HEK293 (cell line): ENCODE measurements around the gene CELSR3.

Experiments used
- CTCF ChIA-PET: fragments of 350-600 bp; formaldehyde crosslinking; extraction: SDS; loops from one replicate; lab custom pipeline; 2021; ENCODE audit warnings: antibody characterized with exemption; lab: Yijun Ruan, JAX
- POLR2A ChIA-PET: fragments of 300-600 bp; formaldehyde crosslinking; extraction: SDS; loops from one replicate; lab custom pipeline; 2020; ENCODE audit warnings: antibody characterized with exemption, inconsistent platforms; lab: Yijun Ruan, JAX
- H3K27ac ChIP-seq: fragments of 200-500 bp; sonication (Bioruptor generic); 2 replicates; pipeline ENCODE4 v1.5.1; 2014; ENCODE audit warnings: low read depth, low read length, control low read depth, inconsistent platforms; ENCODE audit errors: extremely low read depth
- H3K36me3 ChIP-seq, 2 experiments: fragments of 200-500 bp in 1 of 2; sonication (Bioruptor generic) in 1 of 2; 1 replicate in 1 of 2; 2 replicates in 1 of 2; pipeline ENCODE4 v1.5.1; 2014 to 2017; ENCODE audit warnings: inconsistent platforms in 2 of 2, low read length in 2 of 2; ENCODE audit not compliant: control insufficient read depth in 2 of 2, insufficient read depth in 1 of 2
- H3K4me1 ChIP-seq: fragments of 200-500 bp; sonication (Bioruptor generic); 2 replicates; pipeline ENCODE4 v1.5.1; 2014; ENCODE audit warnings: mild to moderate bottlenecking, low read length, inconsistent platforms; ENCODE audit not compliant: control insufficient read depth, insufficient read depth
- H3K4me3 ChIP-seq: 2 replicates; pipeline ENCODE4 v1.5.1; 2011; ENCODE audit warnings: low read depth, mild to moderate bottlenecking, control low read depth, low read length, moderate library complexity
- H3K9me3 ChIP-seq: fragments of 200-500 bp; sonication (Bioruptor generic); 2 replicates; pipeline ENCODE4 v1.5.1; 2014; ENCODE audit warnings: low read depth, low read length, inconsistent platforms; ENCODE audit not compliant: control insufficient read depth, insufficient read depth
- KLF7 ChIP-seq: fragments of 450-650 bp; formaldehyde crosslinking; IDR thresholded peaks from 2 replicates; pipeline ENCODE4 v1.5.1; 2016; ENCODE audit warnings: missing biosample characterization, missing genetic modification characterization, borderline replicate concordance
- SCRT1 ChIP-seq: fragments of 450-650 bp; formaldehyde crosslinking; IDR thresholded peaks from 2 replicates; pipeline ENCODE4 v1.5.1; 2016; ENCODE audit warnings: missing biosample characterization, missing genetic modification characterization, borderline replicate concordance
- SCRT2 ChIP-seq: fragments of 450-650 bp; formaldehyde crosslinking; IDR thresholded peaks from 2 replicates; pipeline ENCODE4 v1.5.1; 2016; ENCODE audit warnings: missing biosample characterization, missing genetic modification characterization
- TCF7L2 ChIP-seq: IDR thresholded peaks from 2 replicates; pipeline ENCODE4 v1.6.1; 2011; ENCODE audit warnings: low read depth, mild to moderate bottlenecking, inconsistent platforms, low read length, moderate library complexity, borderline replicate concordance
- ZNF138 ChIP-seq: fragments of 450-650 bp; formaldehyde crosslinking; IDR thresholded peaks from 2 replicates; pipeline ENCODE4 v1.5.1; 2016; ENCODE audit warnings: missing biosample characterization, missing genetic modification characterization, borderline replicate concordance
- ZNF155 ChIP-seq: fragments of 450-650 bp; formaldehyde crosslinking; IDR thresholded peaks from 2 replicates; pipeline ENCODE4 v1.5.1; 2016; ENCODE audit warnings: missing biosample characterization, missing genetic modification characterization
- ZNF549 ChIP-seq: fragments of 450-650 bp; IDR thresholded peaks from 2 replicates; pipeline ENCODE4 v1.5.1; 2018; ENCODE audit warnings: missing biosample characterization, missing genetic modification characterization, mild to moderate bottlenecking, inconsistent platforms, moderate library complexity
- ZNF560 ChIP-seq: fragments of 450-650 bp; formaldehyde crosslinking; IDR thresholded peaks from 2 replicates; pipeline ENCODE4 v1.5.1; 2017; ENCODE audit warnings: missing biosample characterization, missing genetic modification characterization, borderline replicate concordance
- ZNF585B ChIP-seq: fragments of 450-650 bp; formaldehyde crosslinking; IDR thresholded peaks from 2 replicates; pipeline ENCODE4 v1.5.1; 2016; ENCODE audit warnings: missing biosample characterization, missing genetic modification characterization
- ZNF610 ChIP-seq: fragments of 450-650 bp; formaldehyde crosslinking; IDR thresholded peaks from 2 replicates; pipeline ENCODE4 v1.5.1; 2016; ENCODE audit warnings: missing biosample characterization, missing genetic modification characterization, borderline replicate concordance
- ZNF658 ChIP-seq: fragments of 450-650 bp; formaldehyde crosslinking; IDR thresholded peaks from 2 replicates; pipeline ENCODE4; 2016; ENCODE audit warnings: missing biosample characterization, missing genetic modification characterization
- ZNF670 ChIP-seq: fragments of 450-650 bp; formaldehyde crosslinking; IDR thresholded peaks from 2 replicates; pipeline ENCODE4 v1.5.1; 2016; ENCODE audit warnings: missing biosample characterization, missing genetic modification characterization, low read depth
- ZNF747 ChIP-seq: fragments of 450-650 bp; formaldehyde crosslinking; IDR thresholded peaks from 2 replicates; pipeline ENCODE4 v1.5.1; 2016; ENCODE audit warnings: missing biosample characterization, missing genetic modification characterization
- TF ChIP-seq, protein P1 (sequence below): fragments of 450-650 bp; formaldehyde crosslinking; IDR thresholded peaks from 2 replicates; pipeline ENCODE4 v1.5.1; 2016; ENCODE audit warnings: missing biosample characterization, missing genetic modification characterization
- TF ChIP-seq, protein P2 (sequence below): fragments of 450-650 bp; formaldehyde crosslinking; conservative IDR thresholded peaks from 2 replicates; pipeline ENCODE4 v1.5.1; 2016; ENCODE audit warnings: low read depth, missing biosample characterization, missing genetic modification characterization
- TF ChIP-seq, protein P3 (sequence below): fragments of 450-650 bp; formaldehyde crosslinking; IDR thresholded peaks from 2 replicates; pipeline ENCODE4 v1.5.1; 2017; ENCODE audit warnings: missing biosample characterization, missing genetic modification characterization

Gene CELSR3

DNA sequence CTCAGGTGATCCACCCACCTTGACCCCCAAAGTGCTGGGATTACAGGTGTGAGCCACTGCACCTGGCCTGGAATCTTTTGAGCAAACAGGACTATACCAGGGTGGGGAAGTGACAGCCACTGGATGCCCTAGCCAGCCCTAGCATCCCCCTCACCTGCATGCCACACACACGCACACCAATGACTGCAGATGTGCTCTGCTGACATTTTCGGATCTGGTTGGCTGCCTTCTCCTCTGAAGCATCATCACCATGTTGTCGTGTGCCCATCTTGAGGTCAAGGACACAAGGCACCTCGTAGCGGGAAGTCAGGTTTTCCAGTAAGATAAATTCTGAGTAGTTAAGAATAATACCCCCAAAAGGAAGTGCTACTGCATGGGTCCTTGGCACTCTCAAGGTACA is 26.7 kb upstream of the CELSR3 start:
- TF ChIP-seq ZNF585B (tag by site-specific recombination) (no peak), ZNF747 (tag by site-specific recombination) (no peak), ZNF658 (no peak)
- TF ChIP-seq, protein P1, sequence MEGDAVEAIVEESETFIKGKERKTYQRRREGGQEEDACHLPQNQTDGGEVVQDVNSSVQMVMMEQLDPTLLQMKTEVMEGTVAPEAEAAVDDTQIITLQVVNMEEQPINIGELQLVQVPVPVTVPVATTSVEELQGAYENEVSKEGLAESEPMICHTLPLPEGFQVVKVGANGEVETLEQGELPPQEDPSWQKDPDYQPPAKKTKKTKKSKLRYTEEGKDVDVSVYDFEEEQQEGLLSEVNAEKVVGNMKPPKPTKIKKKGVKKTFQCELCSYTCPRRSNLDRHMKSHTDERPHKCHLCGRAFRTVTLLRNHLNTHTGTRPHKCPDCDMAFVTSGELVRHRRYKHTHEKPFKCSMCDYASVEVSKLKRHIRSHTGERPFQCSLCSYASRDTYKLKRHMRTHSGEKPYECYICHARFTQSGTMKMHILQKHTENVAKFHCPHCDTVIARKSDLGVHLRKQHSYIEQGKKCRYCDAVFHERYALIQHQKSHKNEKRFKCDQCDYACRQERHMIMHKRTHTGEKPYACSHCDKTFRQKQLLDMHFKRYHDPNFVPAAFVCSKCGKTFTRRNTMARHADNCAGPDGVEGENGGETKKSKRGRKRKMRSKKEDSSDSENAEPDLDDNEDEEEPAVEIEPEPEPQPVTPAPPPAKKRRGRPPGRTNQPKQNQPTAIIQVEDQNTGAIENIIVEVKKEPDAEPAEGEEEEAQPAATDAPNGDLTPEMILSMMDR (tag by site-specific recombination): no peak
- H3K36me3 ChIP-seq: peaks cover 33 to 72% of the 10 kb centered on the region in 2 experiments
- no peak overlapping the region for H3K4me3 ChIP-seq
- peaks cover 3% of the 10 kb centered on the region for H3K4me1 ChIP-seq
- CTCF ChIA-PET: no interaction called here
- POLR2A ChIA-PET: interaction anchor here (0.6 kb wide), 1 partner anchor 455 kb away, joined by 6 read pairs; no protein-coding TSS in a partner anchor
- H3K27ac ChIP-seq: no peak overlapping the region
- H3K9me3 ChIP-seq: no peaks in the 10 kb centered on the region

DNA sequence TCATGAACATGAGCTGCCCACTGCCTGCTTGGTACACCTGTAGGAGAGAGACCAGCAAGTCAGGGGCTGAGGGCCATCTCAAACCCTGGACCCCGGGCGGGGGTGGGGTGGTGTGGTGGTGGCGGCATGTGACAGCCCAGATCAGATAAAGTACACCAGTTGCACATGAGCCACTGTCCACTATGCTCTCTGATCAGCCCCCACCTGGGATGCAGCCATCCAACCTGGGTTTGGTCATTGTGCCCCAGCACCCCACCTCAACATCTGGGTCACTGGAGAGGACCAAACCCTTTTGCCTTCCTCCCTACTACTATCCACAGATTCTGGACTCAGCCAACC is 26.0 kb upstream of the CELSR3 start:
- peaks cover 9% of the 10 kb centered on the region for H3K4me1 ChIP-seq
- CTCF ChIA-PET: interaction anchor here (0.6 kb wide), 1 partner anchor 651 kb away, joined by 3 read pairs; the partner anchor contains the start of gene USP4
- H3K27ac ChIP-seq: no peak overlapping the region
- H3K36me3 ChIP-seq: peaks cover 33 to 65% of the 10 kb centered on the region in 2 experiments
- POLR2A ChIA-PET: no interaction called here
- TF ChIP-seq SCRT1: no peak
- 0 out of 2 replicates have a peak, but pooled peaks have one; percentile 15 for TF ChIP-seq SCRT2 (tag by site-specific recombination)
- TF ChIP-seq, all 188 proteins: peak for 1
- H3K4me3 ChIP-seq: no peak overlapping the region
- H3K9me3 ChIP-seq: no peaks in the 10 kb centered on the region

DNA sequence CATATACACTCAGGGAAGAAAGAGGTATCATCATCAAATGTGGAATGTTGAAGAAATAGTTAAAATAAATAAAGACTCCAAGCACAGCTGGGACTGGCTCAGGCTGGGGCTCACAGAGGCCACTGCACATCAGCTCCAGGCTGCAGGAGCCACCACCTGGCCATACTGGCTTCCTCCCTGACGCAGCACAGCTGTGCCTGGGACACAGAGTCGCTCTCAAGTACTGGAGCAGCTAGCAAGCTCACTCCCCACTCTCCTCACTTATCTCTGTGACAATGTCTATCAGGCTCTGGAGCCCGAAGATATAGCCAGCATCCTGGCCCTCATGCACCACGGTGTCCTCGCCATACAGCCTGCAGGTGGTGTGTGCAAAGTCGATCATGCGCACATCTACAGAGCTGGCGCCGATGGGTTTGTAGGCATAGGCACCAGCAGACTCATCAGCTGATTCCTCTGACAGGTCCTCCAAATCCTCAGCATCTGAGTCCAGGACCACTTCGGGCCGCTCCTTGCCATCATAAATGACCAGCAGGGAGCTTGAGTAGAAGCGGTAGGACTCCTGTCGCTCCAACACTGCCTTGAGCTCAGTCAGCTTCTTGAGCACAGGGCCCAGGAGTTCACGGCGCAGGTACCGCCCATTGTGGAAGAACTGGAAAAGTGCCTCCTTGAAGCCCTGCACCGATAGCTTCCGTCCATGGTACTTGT is 25.5 kb upstream of the CELSR3 start:
- H3K9me3 ChIP-seq: no peaks in the 10 kb centered on the region
- TF ChIP-seq, protein P2, sequence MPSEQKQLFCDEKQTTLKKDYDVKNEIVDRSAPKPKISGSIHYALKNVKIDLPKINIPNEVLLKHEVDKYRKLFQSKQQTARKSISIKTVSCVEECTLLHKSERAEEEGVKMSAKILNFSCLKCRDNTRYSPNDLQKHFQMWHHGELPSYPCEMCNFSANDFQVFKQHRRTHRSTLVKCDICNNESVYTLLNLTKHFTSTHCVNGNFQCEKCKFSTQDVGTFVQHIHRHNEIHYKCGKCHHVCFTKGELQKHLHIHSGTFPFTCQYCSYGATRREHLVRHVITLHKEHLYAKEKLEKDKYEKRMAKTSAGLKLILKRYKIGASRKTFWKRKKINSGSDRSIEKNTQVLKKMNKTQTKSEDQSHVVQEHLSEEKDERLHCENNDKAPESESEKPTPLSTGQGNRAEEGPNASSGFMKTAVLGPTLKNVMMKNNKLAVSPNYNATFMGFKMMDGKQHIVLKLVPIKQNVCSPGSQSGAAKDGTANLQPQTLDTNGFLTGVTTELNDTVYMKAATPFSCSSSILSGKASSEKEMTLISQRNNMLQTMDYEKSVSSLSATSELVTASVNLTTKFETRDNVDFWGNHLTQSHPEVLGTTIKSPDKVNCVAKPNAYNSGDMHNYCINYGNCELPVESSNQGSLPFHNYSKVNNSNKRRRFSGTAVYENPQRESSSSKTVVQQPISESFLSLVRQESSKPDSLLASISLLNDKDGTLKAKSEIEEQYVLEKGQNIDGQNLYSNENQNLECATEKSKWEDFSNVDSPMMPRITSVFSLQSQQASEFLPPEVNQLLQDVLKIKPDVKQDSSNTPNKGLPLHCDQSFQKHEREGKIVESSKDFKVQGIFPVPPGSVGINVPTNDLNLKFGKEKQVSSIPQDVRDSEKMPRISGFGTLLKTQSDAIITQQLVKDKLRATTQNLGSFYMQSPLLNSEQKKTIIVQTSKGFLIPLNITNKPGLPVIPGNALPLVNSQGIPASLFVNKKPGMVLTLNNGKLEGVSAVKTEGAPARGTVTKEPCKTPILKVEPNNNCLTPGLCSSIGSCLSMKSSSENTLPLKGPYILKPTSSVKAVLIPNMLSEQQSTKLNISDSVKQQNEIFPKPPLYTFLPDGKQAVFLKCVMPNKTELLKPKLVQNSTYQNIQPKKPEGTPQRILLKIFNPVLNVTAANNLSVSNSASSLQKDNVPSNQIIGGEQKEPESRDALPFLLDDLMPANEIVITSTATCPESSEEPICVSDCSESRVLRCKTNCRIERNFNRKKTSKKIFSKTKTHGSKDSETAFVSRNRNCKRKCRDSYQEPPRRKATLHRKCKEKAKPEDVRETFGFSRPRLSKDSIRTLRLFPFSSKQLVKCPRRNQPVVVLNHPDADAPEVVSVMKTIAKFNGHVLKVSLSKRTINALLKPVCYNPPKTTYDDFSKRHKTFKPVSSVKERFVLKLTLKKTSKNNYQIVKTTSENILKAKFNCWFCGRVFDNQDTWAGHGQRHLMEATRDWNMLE (tag by site-specific recombination): no peak
- TF ChIP-seq TCF7L2 (no peak), KLF7 (no peak), ZNF549 (tag by site-specific recombination) (no peak), ZNF670 (no peak), ZNF610 (tag by site-specific recombination) (no peak), ZNF155 (tag by site-specific recombination) (no peak), ZNF138 (tag by site-specific recombination) (no peak), ZNF560 (tag by site-specific recombination) (no peak)
- TF ChIP-seq, protein P3, sequence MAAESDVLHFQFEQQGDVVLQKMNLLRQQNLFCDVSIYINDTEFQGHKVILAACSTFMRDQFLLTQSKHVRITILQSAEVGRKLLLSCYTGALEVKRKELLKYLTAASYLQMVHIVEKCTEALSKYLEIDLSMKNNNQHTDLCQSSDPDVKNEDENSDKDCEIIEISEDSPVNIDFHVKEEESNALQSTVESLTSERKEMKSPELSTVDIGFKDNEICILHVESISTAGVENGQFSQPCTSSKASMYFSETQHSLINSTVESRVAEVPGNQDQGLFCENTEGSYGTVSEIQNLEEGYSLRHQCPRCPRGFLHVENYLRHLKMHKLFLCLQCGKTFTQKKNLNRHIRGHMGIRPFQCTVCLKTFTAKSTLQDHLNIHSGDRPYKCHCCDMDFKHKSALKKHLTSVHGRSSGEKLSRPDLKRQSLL (tag by site-specific recombination): no peak
- TF ChIP-seq, all 188 proteins: peak for 0
- H3K27ac ChIP-seq: no peak overlapping the region
- H3K4me3 ChIP-seq: no peak overlapping the region
- CTCF ChIA-PET: interaction anchor here (0.6 to 0.9 kb wide), 5 partner anchors 24 to 651 kb away, joined by 3 to 4 read pairs (median 3); partner anchors contain the start of gene USP4
- POLR2A ChIA-PET: interaction anchor here (0.5 to 0.6 kb wide), 2 partner anchors 249 to 762 kb away, joined by 4 to 5 read pairs; no protein-coding TSS in a partner anchor
- H3K36me3 ChIP-seq: peaks cover 28 to 64% of the 10 kb centered on the region in 2 experiments
- peaks cover 9% of the 10 kb centered on the region for H3K4me1 ChIP-seq
